WTC11 (cell line): ENCODE results near the gene ITGB1BP2. TPM values are rescaled to one million over a fixed set of nuclear protein-coding genes. Genes with fewer than 3 reads are reported as not detected.
A peak's percentile ranks its signal among the peaks of the same experiment; 100 is the strongest.

Experiments used
- ATAC-seq: fragments of 200-7000 bp; cut with Tn5 transposase; 2 replicates; pipeline ENCODE4 v1.10.0; 2021; ENCODE audit warnings: mild to moderate bottlenecking, moderate library complexity
- CTCF ChIA-PET: fragments of 300-600 bp; sonication (Branson Sonifier 250); formaldehyde crosslinking; loops from one replicate; lab custom pipeline; 2021; ENCODE audit warnings: antibody characterized with exemption; lab: Charles Lee
- POLR2A ChIA-PET: fragments of 350-600 bp; sonication (Branson Sonifier 250); formaldehyde crosslinking; loops from one replicate; lab custom pipeline; 2021; ENCODE audit warnings: antibody characterized with exemption; lab: Charles Lee
- DNase-seq: peaks from one replicate; pipeline ENCODE4 v3.0.0; 2021; ENCODE audit warnings: low spot score
- H3K27ac Mint-ChIP-seq: 2 replicates; pipeline ENCODE4 v1.8.0; 2021; ENCODE audit warnings: mixed read lengths
- H3K27me3 Mint-ChIP-seq: 2 replicates; pipeline ENCODE4 v1.8.0; 2021; ENCODE audit warnings: low read depth, mild to moderate bottlenecking, moderate library complexity, mixed read lengths
- H3K36me3 Mint-ChIP-seq: 2 replicates; pipeline ENCODE4 v1.8.0; 2021; ENCODE audit warnings: mixed read lengths
- H3K4me1 Mint-ChIP-seq: 2 replicates; pipeline ENCODE4 v1.8.0; 2022; ENCODE audit warnings: mixed read lengths
- H3K4me3 Mint-ChIP-seq: 2 replicates; pipeline ENCODE4 v1.8.0; 2021; ENCODE audit warnings: mild to moderate bottlenecking, moderate library complexity, mixed read lengths
- H3K9me3 Mint-ChIP-seq: 2 replicates; pipeline ENCODE4 v1.8.0; 2021; ENCODE audit warnings: mixed read lengths
- ATF1 ChIP-seq: sonication (generic); formaldehyde crosslinking; IDR thresholded peaks from 2 replicates; pipeline ENCODE4 v1.8.1; 2023; ENCODE audit warnings: mild to moderate bottlenecking, moderate library complexity, missing genetic modification reagents
- ATF2 ChIP-seq: sonication (generic); formaldehyde crosslinking; IDR thresholded peaks from 2 replicates; pipeline ENCODE4 v1.8.1; 2022; ENCODE audit warnings: low read depth, missing genetic modification reagents, borderline replicate concordance
- CDX4 ChIP-seq: fragments of 250-450 bp; sonication (Bioruptor Pico); IDR thresholded peaks from 2 replicates; pipeline ENCODE4 v1.9.0; 2021; ENCODE audit warnings: moderate library complexity, mild to moderate bottlenecking, inconsistent platforms, borderline replicate concordance
- ERG ChIP-seq: fragments of 250-450 bp; sonication (Bioruptor Pico); IDR thresholded peaks from 2 replicates; pipeline ENCODE4 v1.8.0; 2021; ENCODE audit warnings: mild to moderate bottlenecking
- ETV6 ChIP-seq: sonication (generic); formaldehyde crosslinking; IDR thresholded peaks from 2 replicates; pipeline ENCODE4 v1.8.1; 2022; ENCODE audit warnings: mild to moderate bottlenecking, missing genetic modification reagents
- FOXJ3 ChIP-seq: sonication (generic); formaldehyde crosslinking; IDR thresholded peaks from 2 replicates; pipeline ENCODE4 v1.9.0; 2021; ENCODE audit warnings: missing genetic modification reagents, mild to moderate bottlenecking, borderline replicate concordance
- JAZF1 ChIP-seq: fragments of 250-450 bp; sonication (Bioruptor Pico); IDR thresholded peaks from 2 replicates; pipeline ENCODE4 v1.9.0; 2021; ENCODE audit warnings: moderate library complexity, mild to moderate bottlenecking, inconsistent platforms
- MLX ChIP-seq: sonication (generic); formaldehyde crosslinking; IDR thresholded peaks from 2 replicates; pipeline ENCODE4 v1.8.1; 2023; ENCODE audit warnings: mild to moderate bottlenecking, missing genetic modification reagents, moderate library complexity
- NFE2L1 ChIP-seq: sonication (generic); formaldehyde crosslinking; IDR thresholded peaks from 2 replicates; pipeline ENCODE4 v1.8.1; 2023; ENCODE audit warnings: missing genetic modification reagents
- NFYB ChIP-seq: sonication (generic); formaldehyde crosslinking; conservative IDR thresholded peaks from 2 replicates; pipeline ENCODE4 v1.8.0; 2022; ENCODE audit warnings: low read depth, missing genetic modification reagents
- PRDM15 ChIP-seq: sonication (generic); formaldehyde crosslinking; IDR thresholded peaks from 2 replicates; pipeline ENCODE4 v1.8.0; 2022; ENCODE audit warnings: missing genetic modification reagents
- PRRX2 ChIP-seq: fragments of 250-450 bp; sonication (Bioruptor Pico); IDR thresholded peaks from 2 replicates; pipeline ENCODE4 v1.8.0; 2021; ENCODE audit warnings: mild to moderate bottlenecking
- RELA ChIP-seq: sonication (generic); formaldehyde crosslinking; IDR thresholded peaks from 2 replicates; pipeline ENCODE4 v1.8.1; 2022; ENCODE audit warnings: missing genetic modification reagents, mild to moderate bottlenecking, borderline replicate concordance
- SMAD4 ChIP-seq: sonication (generic); formaldehyde crosslinking; IDR thresholded peaks from 2 replicates; pipeline ENCODE4 v1.8.0; 2022; ENCODE audit warnings: mild to moderate bottlenecking, missing genetic modification reagents
- USF1 ChIP-seq: sonication (generic); formaldehyde crosslinking; IDR thresholded peaks from 2 replicates; pipeline ENCODE4 v1.8.0; 2022; ENCODE audit warnings: mild to moderate bottlenecking, missing genetic modification reagents
- USF2 ChIP-seq: sonication (generic); formaldehyde crosslinking; IDR thresholded peaks from 2 replicates; pipeline ENCODE4 v1.8.1; 2023; ENCODE audit warnings: mild to moderate bottlenecking, missing genetic modification reagents, moderate library complexity
- ZMAT4 ChIP-seq: fragments of 250-450 bp; sonication (Bioruptor Pico); IDR thresholded peaks from 2 replicates; pipeline ENCODE4 v1.9.0; 2021; ENCODE audit warnings: mild to moderate bottlenecking
- ZNF138 ChIP-seq: sonication (generic); formaldehyde crosslinking; conservative IDR thresholded peaks from 2 replicates; pipeline ENCODE4 v1.8.1; 2022; ENCODE audit warnings: mild to moderate bottlenecking, moderate library complexity, missing genetic modification reagents
- ZNF396 ChIP-seq: fragments of 250-450 bp; sonication (Bioruptor Pico); IDR thresholded peaks from 2 replicates; pipeline ENCODE4 v1.8.0; 2021; ENCODE audit warnings: mild to moderate bottlenecking, moderate library complexity, borderline replicate concordance
- total RNA-seq: library from RNA; stranded (reverse); gene quantifications from 3 replicates; pipeline ENCODE4 v1.2.3, GENCODE V29; 2021

ITGB1BP2 gene
- total RNA-seq, 1 experiment from 2014 or later, result 6.8 TPM

GRCh38 chrX:71254092-71254963 lies 47.2 kb upstream of the ITGB1BP2 start, which contains the start of gene ZMYM3:
Gene ZMYM3 (minus strand): TSS chrX:71254140. CDS start chrX:71253255, 885 bp downstream.
- no peak for TF ChIP-seq CDX4 (CRISPR knock-in tag)
- TF ChIP-seq PRDM15 (CRISPR knock-in tag), result peak; percentile 95
- TF ChIP-seq RELA (CRISPR knock-in tag), result no peak
- no peak for TF ChIP-seq JAZF1 (CRISPR knock-in tag)
- no peak for TF ChIP-seq ATF2
- peak; percentile 70; the same call in 1 of the 2 replicates for TF ChIP-seq USF1
- no peak for TF ChIP-seq FOXJ3 (CRISPR knock-in tag)
- TF ChIP-seq PRRX2 (CRISPR knock-in tag), result no peak
- TF ChIP-seq SMAD4 (CRISPR knock-in tag), result no peak
- TF ChIP-seq MLX (CRISPR knock-in tag), result no peak
- no peak for TF ChIP-seq ZMAT4 (CRISPR knock-in tag)
- TF ChIP-seq ZNF138 (CRISPR knock-in tag), result no peak
- no peak for TF ChIP-seq ATF1 (CRISPR knock-in tag)
- TF ChIP-seq USF2, result peak; percentile 71
- TF ChIP-seq NFE2L1 (CRISPR knock-in tag), result no peak
- 0 out of 2 replicates have a peak, but pooled peaks have one; percentile 34 for TF ChIP-seq ETV6 (CRISPR knock-in tag)
- TF ChIP-seq ZNF396 (CRISPR knock-in tag), result no peak
- no peak for TF ChIP-seq ERG
- TF ChIP-seq NFYB (CRISPR knock-in tag), result peak; percentile 54; the same call in 1 of the 2 replicates
- Mint-ChIP-seq H3K4me1 (peaks cover 21% of the 10 kb centered on the region), H3K9me3 (no peaks in the 10 kb centered on the region), H3K27me3 (no peaks in the 10 kb centered on the region), H3K4me3 (peak within 1 kb of the TSS; percentile 90), H3K36me3 (peaks cover 15% of the 10 kb centered on the region), H3K27ac (peak within 1 kb of the TSS; percentile 83)
- CTCF ChIA-PET, result interaction anchor here (0.6 to 1.9 kb wide), 5 partner anchors 29 to 411 kb away, joined by 3 to 12 read pairs (median 8); partner anchors contain the start of genes NONO and TAF1
- ATAC-seq (peak; percentile 70), DNase-seq (peak; percentile 81)
- POLR2A ChIA-PET, result interaction anchor here (0.6 to 2.3 kb wide), 6 partner anchors 29 to 112 kb away, joined by 3 to 17 read pairs (median 6); partner anchors contain the start of genes NONO and TAF1
